Mononuclear cell (primary cell): ENCODE results near the gene DUOX2. TPM values are rescaled to one million over a fixed set of nuclear protein-coding genes. Genes with fewer than 3 reads are reported as not detected.
"Not testable (repeated sequence)": the region's sequence is repeated elsewhere in the genome, so short reads cannot be mapped to it uniquely, and the experiment has no call there.

Source experiments
- H3K27me3 ChIP-seq: 2 replicates; pipeline ENCODE4 v1.6.0; 2011; ENCODE audit warnings: low read length, control low read depth; ENCODE audit not compliant: insufficient read depth
- H3K4me1 ChIP-seq: 2 replicates; pipeline ENCODE4 v1.5.1; 2011; ENCODE audit warnings: mild to moderate bottlenecking, low read length, control low read depth; ENCODE audit not compliant: insufficient read depth
- H3K4me3 ChIP-seq: 2 replicates; pipeline ENCODE4 v1.5.1; 2011; ENCODE audit warnings: mild to moderate bottlenecking, low read length, moderate library complexity
- H3K9me3 ChIP-seq: 2 replicates; pipeline ENCODE4 v1.5.1; 2011; ENCODE audit warnings: low read depth, mild to moderate bottlenecking, control low read depth, low read length
- total RNA-seq: library from RNA; depleted of rRNA; stranded (reverse); fragments of >200 nt; gene quantifications from one replicate; pipeline ENCODE4 v1.2.3, GENCODE V29; 2012

DUOX2 gene
- total RNA-seq, 1 donor, result 0.10 TPM

GRCh38 chr15:45048794-45049631 lies 65.0 kb downstream of the DUOX2 start:
- Histone ChIP-seq H3K27me3 (no peaks in the 10 kb centered on the region), H3K4me3 (no peak overlapping the region), H3K9me3 (no peaks in the 10 kb centered on the region), H3K4me1 (peaks cover 38% of the 10 kb centered on the region)

- peaks cover 38% of the 10 kb centered on the region for H3K4me1 ChIP-seq
- not testable (repeated sequence) for H3K9me3 ChIP-seq, H3K27me3 ChIP-seq, H3K4me3 ChIP-seq
Observed at GRCh38 chr15:45048449-45048793, 65.6 kb downstream of the DUOX2 start.

- H3K9me3 ChIP-seq, H3K27me3 ChIP-seq, H3K4me3 ChIP-seq: not testable (repeated sequence)
- peaks cover 30% of the 10 kb centered on the region for H3K4me1 ChIP-seq
Observed at GRCh38 chr15:45044270-45044669, 69.7 kb downstream of the DUOX2 start.

- H3K9me3 ChIP-seq, H3K4me3 ChIP-seq, H3K27me3 ChIP-seq: not testable (repeated sequence)
- H3K4me1 ChIP-seq, result peaks cover 20% of the 10 kb centered on the region
Observed at GRCh38 chr15:45042859-45043258, 71.1 kb downstream of the DUOX2 start.

Other genes with a start within 250 kb of the DUOX2 start
- not detected for gene TERB2, start 157.5 kb downstream of the DUOX2 start, total RNA-seq
- 4.6 TPM for gene SORD, start 91.0 kb downstream of the DUOX2 start, total RNA-seq
- gene DUOXA2, start 154 bp upstream of the DUOX2 start, total RNA-seq, result not detected
- gene DUOXA1, start 15.7 kb upstream of the DUOX2 start, total RNA-seq, result 0.31 TPM
- gene DUOX1, start 15.8 kb upstream of the DUOX2 start, total RNA-seq, result 0.10 TPM
- 2.1 TPM for gene SHF, start 73.8 kb upstream of the DUOX2 start, total RNA-seq
- gene SLC28A2, start 138.1 kb upstream of the DUOX2 start, total RNA-seq, result not detected